PC-3 (cell line): ENCODE measurements around the gene PLSCR4. TPM values are rescaled to one million over a fixed set of nuclear protein-coding genes. Genes with fewer than 3 reads are reported as not detected.

Experiments used
- ATAC-seq: fragments of 200-7000 bp; cut with Tn5 transposase; 2 replicates; pipeline ENCODE4 v1.9.1; 2020; ENCODE audit warnings: mild to moderate bottlenecking, moderate library complexity
- BruUV-seq: library from RNA; stranded (reverse); fragments of 400-500 nt; replicated peaks from 2 replicates; lab custom pipeline; 2021; lab: Mats Ljungman, UMichigan
- CTCF ChIA-PET: fragments of 300-600 bp; sonication (Branson Sonifier 250); formaldehyde crosslinking; loops from one replicate; lab custom pipeline; 2022; ENCODE audit warnings: antibody characterized with exemption; lab: Charles Lee
- POLR2A ChIA-PET: fragments of 300-600 bp; sonication (Branson Sonifier 250); formaldehyde crosslinking; loops from one replicate; lab custom pipeline; 2022; ENCODE audit warnings: antibody characterized with exemption; ENCODE audit not compliant: unreplicated experiment; lab: Charles Lee
- DNase-seq: peaks from one replicate; pipeline ENCODE4 v3.0.0-alpha.2; 2015
- H2AFZ ChIP-seq: fragments of 300-600 bp; sonication (generic); 2 replicates; pipeline ENCODE4 v1.6.0; 2016; ENCODE audit warnings: antibody characterized with exemption, low read length
- H3F3A ChIP-seq: fragments of 300-600 bp; sonication (generic); one replicate; pipeline ENCODE4 v1.6.0; 2017; ENCODE audit warnings: antibody characterized with exemption, low read length, control low read depth, mild to moderate bottlenecking; ENCODE audit not compliant: unreplicated experiment
- H3K27ac ChIP-seq: fragments of 300-600 bp; sonication (generic); 2 replicates; pipeline ENCODE4 v1.5.1; 2016; ENCODE audit warnings: mild to moderate bottlenecking, low read length
- H3K27me3 ChIP-seq: fragments of 300-600 bp; sonication (generic); 2 replicates; pipeline ENCODE4 v1.6.1; 2016; ENCODE audit warnings: low read length, mixed read lengths
- H3K36me3 ChIP-seq: fragments of 300-600 bp; sonication (generic); 2 replicates; pipeline ENCODE4 v1.6.1; 2016; ENCODE audit warnings: low read depth, mixed run types, low read length, mixed read lengths
- H3K4me1 ChIP-seq: fragments of 300-600 bp; sonication (generic); 2 replicates; pipeline ENCODE4 v1.5.1; 2016; ENCODE audit warnings: low read length; ENCODE audit not compliant: insufficient read depth
- H3K4me2 ChIP-seq: fragments of 300-600 bp; sonication (generic); 2 replicates; pipeline ENCODE4 v1.6.0; 2016; ENCODE audit warnings: low read length
- H3K4me3 ChIP-seq: fragments of 300-600 bp; sonication (generic); 2 replicates; pipeline ENCODE4 v1.5.1; 2016; ENCODE audit warnings: mild to moderate bottlenecking, low read length, mixed read lengths
- H3K79me2 ChIP-seq: fragments of 300-600 bp; sonication (generic); 2 replicates; pipeline ENCODE4 v1.6.1; 2017; ENCODE audit warnings: low read length, mixed read lengths
- H3K9ac ChIP-seq: fragments of 300-600 bp; sonication (generic); 2 replicates; pipeline ENCODE4 v1.6.0; 2016; ENCODE audit warnings: mild to moderate bottlenecking, low read length
- H3K9me2 ChIP-seq: fragments of 300-600 bp; sonication (generic); replicated peaks from 2 replicates; pipeline ENCODE4 v1.6.1; 2016; ENCODE audit warnings: mixed run types, low read length, mixed read lengths
- H3K9me3 ChIP-seq: fragments of 300-600 bp; sonication (generic); 2 replicates; pipeline ENCODE4 v1.6.1; 2016; ENCODE audit warnings: low read length, mixed read lengths
- H4K20me1 ChIP-seq: fragments of 300-600 bp; sonication (generic); 2 replicates; pipeline ENCODE4 v1.6.1; 2016; ENCODE audit warnings: low read length, mixed read lengths
- EZH2 ChIP-seq: fragments of 300-600 bp; sonication (generic); IDR thresholded peaks from one replicate; pipeline ENCODE4 v1.6.1; 2017; ENCODE audit warnings: antibody characterized with exemption, mild to moderate bottlenecking, low read length; ENCODE audit not compliant: unreplicated experiment
- EZH2phosphoT487 ChIP-seq: fragments of 300-600 bp; sonication (generic); IDR thresholded peaks from 2 replicates; pipeline ENCODE4 v1.6.1; 2018; ENCODE audit warnings: mild to moderate bottlenecking, antibody characterized with exemption, low read length, borderline replicate concordance
- intact Hi-C: fragments of 100-400 bp; cut with micrococcal nuclease; formaldehyde crosslinking; loops from 2 replicates; pipeline ENCODE4 v1.9.0; 2023
- total RNA-seq: library from RNA; depleted of rRNA; stranded (reverse); fragments of >200 nt; gene quantifications from 2 replicates; pipeline ENCODE4 v1.2.3, GENCODE V29; 2014
- TF ChIP-seq, protein P1 (sequence below): fragments of 300-600 bp; sonication (generic); conservative IDR thresholded peaks from 2 replicates; pipeline ENCODE4 v1.5.1; 2017; ENCODE audit warnings: antibody characterized with exemption, low read depth, mild to moderate bottlenecking, low read length

PLSCR4 gene
- total RNA-seq, 1 experiment from 2014 or later = 0.84 TPM

GRCh38 chr3:146203776-146204175, 47.1 kb downstream of the PLSCR4 start:
- no peak overlapping the region for H3K4me2 ChIP-seq
- no peaks in the 10 kb centered on the region for H3K4me1 ChIP-seq
- no TSS peak for BruUV-seq
- no peaks in the 10 kb centered on the region for H3F3A ChIP-seq
- DNase-seq = no peak
- H3K36me3 ChIP-seq = no peaks in the 10 kb centered on the region
- ChIA-PET CTCF (interaction anchor here (0.6 kb wide), 1 partner anchor 64 kb away, joined by 3 read pairs; no protein-coding TSS in a partner anchor), POLR2A (no interaction called here)
- intact Hi-C loops = no loop called here
- TF ChIP-seq, protein P1, sequence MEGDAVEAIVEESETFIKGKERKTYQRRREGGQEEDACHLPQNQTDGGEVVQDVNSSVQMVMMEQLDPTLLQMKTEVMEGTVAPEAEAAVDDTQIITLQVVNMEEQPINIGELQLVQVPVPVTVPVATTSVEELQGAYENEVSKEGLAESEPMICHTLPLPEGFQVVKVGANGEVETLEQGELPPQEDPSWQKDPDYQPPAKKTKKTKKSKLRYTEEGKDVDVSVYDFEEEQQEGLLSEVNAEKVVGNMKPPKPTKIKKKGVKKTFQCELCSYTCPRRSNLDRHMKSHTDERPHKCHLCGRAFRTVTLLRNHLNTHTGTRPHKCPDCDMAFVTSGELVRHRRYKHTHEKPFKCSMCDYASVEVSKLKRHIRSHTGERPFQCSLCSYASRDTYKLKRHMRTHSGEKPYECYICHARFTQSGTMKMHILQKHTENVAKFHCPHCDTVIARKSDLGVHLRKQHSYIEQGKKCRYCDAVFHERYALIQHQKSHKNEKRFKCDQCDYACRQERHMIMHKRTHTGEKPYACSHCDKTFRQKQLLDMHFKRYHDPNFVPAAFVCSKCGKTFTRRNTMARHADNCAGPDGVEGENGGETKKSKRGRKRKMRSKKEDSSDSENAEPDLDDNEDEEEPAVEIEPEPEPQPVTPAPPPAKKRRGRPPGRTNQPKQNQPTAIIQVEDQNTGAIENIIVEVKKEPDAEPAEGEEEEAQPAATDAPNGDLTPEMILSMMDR = no peak
- no peak for TF ChIP-seq EZH2phosphoT487
- TF ChIP-seq EZH2 = no peak
- no peaks in the 10 kb centered on the region for H3K79me2 ChIP-seq
- no peaks in the 10 kb centered on the region for H3K9me3 ChIP-seq
- no peaks in the 10 kb centered on the region for H3K9me2 ChIP-seq
- H3K27me3 ChIP-seq = no peaks in the 10 kb centered on the region
- H3K4me3 ChIP-seq = no peak overlapping the region
- H2AFZ ChIP-seq = no peak overlapping the region
- no peak for ATAC-seq
- H3K27ac ChIP-seq = no peak overlapping the region
- H4K20me1 ChIP-seq = no peaks in the 10 kb centered on the region
- no peak overlapping the region for H3K9ac ChIP-seq

- no TSS peak for BruUV-seq
- ChIA-PET CTCF (no interaction called here), POLR2A (no interaction called here)
- H3K27ac ChIP-seq = no peak overlapping the region
- intact Hi-C loops = no loop called here
- no peak overlapping the region for H3K4me3 ChIP-seq
- H3K36me3 ChIP-seq = no peaks in the 10 kb centered on the region
- no peaks in the 10 kb centered on the region for H3K27me3 ChIP-seq
- H3K9me2 ChIP-seq = no peaks in the 10 kb centered on the region
- DNase-seq (no peak), ATAC-seq (no peak)
- no peak overlapping the region for H3K4me2 ChIP-seq
- H4K20me1 ChIP-seq = no peaks in the 10 kb centered on the region
- H3F3A ChIP-seq = no peaks in the 10 kb centered on the region
- no peaks in the 10 kb centered on the region for H3K4me1 ChIP-seq
- TF ChIP-seq EZH2phosphoT487 = no peak
- no peak for TF ChIP-seq EZH2
- TF ChIP-seq, protein P1 = no peak
- H3K9ac ChIP-seq = no peak overlapping the region
- H3K79me2 ChIP-seq = no peaks in the 10 kb centered on the region
- H3K9me3 ChIP-seq = no peaks in the 10 kb centered on the region
- no peak overlapping the region for H2AFZ ChIP-seq
Measured at GRCh38 chr3:146200461-146201220, 50.3 kb downstream of the PLSCR4 start.

- Histone ChIP-seq H4K20me1 (no peaks in the 10 kb centered on the region), H3K79me2 (no peaks in the 10 kb centered on the region), H3K9me3 (no peaks in the 10 kb centered on the region), H3K27me3 (no peaks in the 10 kb centered on the region), H3K4me3 (no peak overlapping the region), H2AFZ (no peak overlapping the region), H3K9me2 (no peaks in the 10 kb centered on the region), H3K36me3 (no peaks in the 10 kb centered on the region), H3K4me1 (no peaks in the 10 kb centered on the region), H3F3A (no peaks in the 10 kb centered on the region), H3K9ac (no peak overlapping the region), H3K4me2 (no peak overlapping the region), H3K27ac (no peak overlapping the region)
- POLR2A ChIA-PET = no interaction called here
- intact Hi-C loops = no loop called here
- ATAC-seq = no peak
- no peak for DNase-seq
- BruUV-seq = no TSS peak
- TF ChIP-seq EZH2 (no peak), EZH2phosphoT487 (no peak)
- TF ChIP-seq, protein P1 = no peak
- CTCF ChIA-PET = no interaction called here
Measured at GRCh38 chr3:146199762-146200161, 51.1 kb downstream of the PLSCR4 start.
